ENCODE data around the gene RPL5. TPM values are rescaled to one million over a fixed set of nuclear protein-coding genes. Genes with fewer than 3 reads are reported as not detected.

The RPL5 gene
- total and polyA plus RNA-seq, 2 of the 8 experiments (the other 6 are each of a cell fraction or from before 2014, with no cell fraction given): 1,506 to 2,034 TPM

DNA sequence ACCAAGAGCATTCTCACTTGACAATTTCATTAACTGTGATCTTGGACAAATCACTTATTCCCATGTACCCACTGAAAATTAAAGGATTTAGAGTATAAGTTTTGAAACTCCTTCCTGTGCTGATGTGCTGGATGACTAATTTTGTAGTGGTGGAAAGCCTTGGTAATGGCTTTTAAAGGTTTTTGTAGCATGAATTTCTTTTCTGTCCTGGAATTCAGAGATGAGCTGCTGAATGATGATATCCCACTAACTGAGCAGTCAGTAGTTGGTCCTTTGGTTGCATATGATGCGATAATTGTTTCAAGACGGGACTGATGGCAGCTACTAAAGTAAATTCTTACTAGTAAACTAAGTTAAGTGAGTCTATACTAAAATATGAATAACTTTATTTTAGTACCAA, 5.2 kb downstream of the RPL5 start:
- no peak overlapping the region for H3K23ac ChIP-seq (ENCODE audit: insufficient read length)
- no peak for DNase-seq (ENCODE audit: low read depth in 1 of 2, low spot score in 2 of 2)
- peaks cover 5% of the 10 kb centered on the region for H3K23me2 ChIP-seq (ENCODE audit: low read depth, low read length)
- no peak overlapping the region for H3K9ac ChIP-seq (replicated peaks in 1 of 4; ENCODE audit: extremely low read depth in 1 of 4, low read depth in 3 of 4, low read length in 3 of 4)
- no peaks in the 10 kb centered on the region; the same call in 1 of the 2 replicates for H3K79me1 ChIP-seq (ENCODE audit: low read depth, low read length)
- no peak for FAIRE-seq
- H3K4me2 ChIP-seq (ENCODE audit: insufficient read depth in 1 of 2, low read depth in 2 of 2, low read length in 2 of 2): no peak overlapping the region
- H3K14ac ChIP-seq (ENCODE audit: insufficient read length): no peak overlapping the region
- H2AFZ ChIP-seq (ENCODE audit: low read length): no peak overlapping the region
- H2BK20ac ChIP-seq (ENCODE audit: low read length): no peak overlapping the region
- peaks cover 36 to 83% of the 10 kb centered on the region in 2 experiments for H3K79me2 ChIP-seq (ENCODE audit: control insufficient read depth in 1 of 2, insufficient read depth in 2 of 2, low read length in 2 of 2)
- 100% methylated on average over 2 of the region's 2 CpGs; no CpG with 5 or more reads in 1 of the 2 experiments for WGBS, 2 experiments (ENCODE audit: extremely low coverage in 1 of 2, insufficient coverage in 1 of 2, insufficient read length in 1 of 2, insufficient replicate concordance in 2 of 2, low coverage in 1 of 2, low lambda C conversion rate in 2 of 2, missing lambda C conversion rate in 1 of 2)
- H4K8ac ChIP-seq (ENCODE audit: extremely low read depth, insufficient read depth, low read length): no peak overlapping the region
- H2BK120ac ChIP-seq (replicated peaks; ENCODE audit: low read depth, low read length): no peak overlapping the region
- no peak overlapping the region for H2BK15ac ChIP-seq (ENCODE audit: low read length)
- no peak overlapping the region for H4K5ac ChIP-seq (ENCODE audit: insufficient read length, low read depth, low read length)
- CTCF ChIA-PET (ENCODE audit: partially characterized antibody): no interaction called here
- POLR2A ChIA-PET (ENCODE audit: partially characterized antibody): interaction anchor here (0.6 to 3.2 kb wide), 5 partner anchors 11 to 217 kb away, joined by 3 to 13 read pairs (median 3); no protein-coding TSS in a partner anchor
- H4K20me1 ChIP-seq (replicated peaks in 1 of 2; ENCODE audit: control insufficient read depth in 1 of 2, insufficient read depth in 2 of 2, low read length in 2 of 2): peaks cover 36% of the 10 kb centered on the region in 2 experiments
- H2AK5ac ChIP-seq (ENCODE audit: low read depth, low read length): no peak overlapping the region
- no peak overlapping the region for H4K91ac ChIP-seq (replicated peaks; ENCODE audit: insufficient read length, low read length)
- no peaks in the 10 kb centered on the region; a peak in 1 of 7 replicates for H3K27me3 ChIP-seq (replicated peaks in 1 of 4; ENCODE audit: control insufficient read depth in 3 of 4, extremely low read depth in 1 of 4, insufficient read depth in 3 of 4, low read length in 3 of 4)
- no peak for TF ChIP-seq SUZ12 (IDR thresholded peaks at IDR 0.05; ENCODE audit: low read length)
- no peak overlapping the region for H3K56ac ChIP-seq (replicated peaks; ENCODE audit: insufficient read length, low read depth, low read length)
- H3K4me1 ChIP-seq (replicated peaks in 1 of 4; ENCODE audit: control insufficient read depth in 3 of 4, insufficient read depth in 4 of 4, low read length in 3 of 4): peaks cover 0 to 4% (median 3%) of the 10 kb centered on the region in 4 experiments; a peak in 4 of 7 replicates
- no peak overlapping the region for H2BK12ac ChIP-seq (ENCODE audit: low read depth, low read length)
- peaks cover 46 to 92% (median 79%) of the 10 kb centered on the region in 4 experiments for H3K36me3 ChIP-seq (ENCODE audit: control insufficient read depth in 2 of 4, insufficient read depth in 4 of 4, low read length in 3 of 4)
- H3K9me3 ChIP-seq (ENCODE audit: insufficient read depth in 2 of 2, low read depth in 1 of 2, low read length in 1 of 2): no peaks in the 10 kb centered on the region
- H3K27ac ChIP-seq (ENCODE audit: low read depth, low read length): no peak overlapping the region
- no peak overlapping the region for H3K18ac ChIP-seq (ENCODE audit: extremely low read depth, low read length)
- H3K4ac ChIP-seq (replicated peaks; ENCODE audit: insufficient read length, low read depth, low read length): no peak overlapping the region
- no peak overlapping the region for H3K4me3 ChIP-seq (ENCODE audit: extremely low read depth in 1 of 4, insufficient read depth in 2 of 4, low read depth in 3 of 4, low read length in 4 of 4)
- H2BK5ac ChIP-seq (ENCODE audit: low read depth, low read length): no peak overlapping the region
